ENCODE results near the gene CCSER1. TPM values are rescaled to one million over a fixed set of nuclear protein-coding genes. Genes with fewer than 3 reads are reported as not detected.

CCSER1 gene
- total RNA-seq, 1 donor from 2014 or later = not detected

DNA sequence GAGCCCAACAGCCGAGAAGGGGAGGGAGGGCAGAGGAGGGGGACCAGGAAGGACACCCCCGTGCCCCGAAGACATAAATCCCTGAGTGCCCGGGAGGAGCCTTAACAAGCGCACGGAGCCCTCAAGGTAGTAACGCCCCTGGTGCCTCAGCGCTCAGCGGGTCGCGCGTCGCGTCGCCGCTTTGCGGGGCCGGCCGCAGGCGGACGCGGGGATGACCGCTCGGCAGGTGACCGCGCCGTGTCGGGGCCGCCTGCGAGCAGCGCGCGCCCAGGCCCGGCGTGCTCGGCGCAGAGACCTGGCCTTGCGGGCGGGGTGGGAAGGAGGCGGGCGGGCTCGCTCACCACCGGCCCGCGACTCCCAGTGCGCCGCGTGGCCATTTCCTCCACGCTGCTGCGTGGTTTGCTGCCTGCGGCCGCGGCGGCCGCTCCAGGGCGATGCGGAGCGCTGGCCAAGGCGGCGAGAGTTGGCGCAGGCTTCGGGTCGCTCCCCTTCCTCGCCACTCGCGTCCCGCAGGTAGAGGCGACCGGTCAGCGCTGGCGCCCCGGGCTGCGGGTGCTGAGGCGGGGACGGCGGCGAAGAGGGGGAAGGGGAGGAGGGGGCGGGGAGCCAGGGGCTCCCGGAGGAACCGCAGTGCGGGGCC is 632 bp downstream of the CCSER1 start:
- no peak for DNase-seq (ENCODE audit: low read depth)

GRCh38 chr4:90128961-90129495 is 1.8 kb downstream of the CCSER1 start:
- no peak for DNase-seq (ENCODE audit: low read depth)

DNA sequence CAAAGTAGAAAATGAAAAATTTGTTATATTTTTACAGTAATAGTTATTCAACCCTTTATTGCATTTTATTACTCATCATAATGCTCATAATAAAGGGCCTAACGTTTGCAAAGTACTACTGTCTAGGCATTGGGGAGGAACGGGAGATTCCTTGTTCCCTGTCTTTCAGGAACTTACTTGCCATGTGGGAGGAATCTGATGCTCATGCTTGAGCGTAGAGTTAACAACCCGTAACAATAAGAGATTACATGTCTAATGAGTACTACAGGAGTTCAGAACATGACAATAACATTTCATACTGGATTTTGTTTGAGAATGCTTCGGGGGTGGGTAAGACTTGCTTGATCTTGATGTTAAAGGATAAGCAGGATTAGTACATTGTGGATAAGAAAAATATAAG is 2.9 kb downstream of the CCSER1 start:
- no peak for DNase-seq (ENCODE audit: low read depth)

DNA sequence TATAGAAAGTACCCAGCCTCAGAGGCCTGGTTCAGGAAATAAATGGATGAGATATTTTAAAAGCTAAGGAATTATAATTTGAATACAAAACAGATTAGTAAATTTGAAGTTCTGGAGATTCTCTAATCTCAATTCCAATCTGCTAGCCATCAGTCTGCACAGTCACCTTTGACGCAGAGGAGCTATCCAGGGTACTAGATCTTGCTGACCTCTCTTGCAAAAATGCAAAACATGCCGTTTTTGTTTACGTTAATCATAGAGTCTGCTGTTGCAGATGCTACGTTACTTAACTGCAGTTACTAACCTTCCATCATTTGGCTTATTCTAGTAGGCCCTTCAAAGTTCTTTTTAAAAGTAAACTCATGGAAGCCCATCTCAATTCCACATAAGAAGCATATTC is 10.4 kb downstream of the CCSER1 start:
- DNase-seq (ENCODE audit: low read depth) = no peak

DNA sequence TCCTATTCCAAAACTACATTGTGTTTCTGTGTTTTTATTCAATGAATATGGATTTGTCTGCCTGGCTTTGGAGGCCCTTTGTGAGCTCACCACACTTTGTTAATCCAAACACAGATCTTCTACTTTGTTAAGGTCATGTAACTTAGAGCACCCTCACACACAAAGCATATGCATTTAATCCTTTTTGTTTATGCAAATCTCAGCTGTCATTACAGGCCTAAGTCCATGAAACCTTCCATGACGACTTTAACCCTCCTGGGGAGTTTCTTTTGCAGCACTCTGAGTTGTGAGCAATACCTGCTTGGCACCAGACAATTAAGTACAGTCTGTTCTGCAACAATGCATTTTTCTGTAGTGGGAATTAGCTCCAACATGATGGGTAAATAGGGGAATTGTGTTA is 14.9 kb downstream of the CCSER1 start:
- DNase-seq (ENCODE audit: low read depth) = no peak

DNA sequence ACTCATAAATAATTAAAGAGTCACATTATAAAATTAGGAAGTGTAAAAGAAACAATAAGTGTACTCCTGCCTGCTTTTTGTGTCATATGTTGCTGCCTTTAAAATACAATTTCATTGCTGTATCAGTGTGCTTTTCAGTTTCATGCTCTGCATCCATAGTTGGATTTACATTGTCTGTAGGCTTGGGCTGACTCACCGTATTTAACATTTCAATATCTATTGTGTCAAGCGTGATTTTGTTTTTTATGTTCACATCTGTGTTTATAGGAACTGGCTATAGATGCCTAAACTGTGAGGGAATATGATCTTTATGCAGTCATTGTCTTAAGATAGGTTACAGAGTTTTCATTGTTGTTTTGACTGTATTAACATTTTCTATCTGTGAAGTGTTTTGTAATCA is 18.1 kb downstream of the CCSER1 start:
- no peak for DNase-seq (ENCODE audit: low read depth)

DNA sequence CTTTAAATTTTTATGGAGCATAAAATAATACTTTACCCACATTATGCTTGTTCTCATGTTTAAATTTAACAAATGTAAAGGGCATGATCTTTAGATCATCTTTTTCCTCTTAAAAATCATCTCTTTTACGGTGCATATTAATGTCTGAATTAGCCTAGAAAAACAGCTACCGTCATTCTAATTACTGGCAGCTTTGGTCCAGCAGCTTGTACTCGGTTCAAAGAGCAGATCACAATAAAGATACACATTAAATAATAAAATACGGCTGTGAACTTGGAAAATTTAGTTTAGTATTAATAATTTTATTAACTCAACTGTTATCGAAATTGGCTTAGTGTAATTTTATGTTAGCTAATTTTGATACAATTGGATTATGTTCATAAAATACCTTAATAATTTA is 19.1 kb downstream of the CCSER1 start:
- DNase-seq (ENCODE audit: low read depth) = no peak

DNA sequence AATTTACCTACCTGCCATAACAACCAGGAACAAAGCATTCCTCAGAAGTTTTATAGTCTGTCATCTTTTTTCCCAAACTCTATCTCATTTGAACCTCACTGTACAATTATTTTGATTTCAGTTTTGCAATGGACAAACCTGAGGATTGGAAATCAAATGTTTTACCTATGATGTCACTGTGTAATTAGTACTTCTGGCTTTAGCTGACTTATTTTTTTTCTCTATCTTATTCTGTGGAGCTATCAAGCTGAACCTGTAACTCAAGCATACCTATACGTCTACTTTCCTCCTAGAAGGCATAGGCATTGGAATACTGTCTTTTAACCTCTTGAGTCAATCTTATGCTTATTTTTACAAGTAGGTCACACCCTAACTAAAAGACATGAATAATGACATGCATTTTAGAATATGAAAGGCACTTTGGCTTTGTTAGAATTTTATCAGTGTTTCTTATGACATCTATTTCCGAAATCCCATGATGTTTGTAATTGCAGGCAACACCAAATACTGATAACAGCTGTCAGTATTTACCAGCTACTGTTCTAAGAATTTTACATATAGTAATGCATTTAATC is 21.5 kb downstream of the CCSER1 start:
- DNase-seq (ENCODE audit: low read depth) = no peak

- no peak for DNase-seq (ENCODE audit: low read depth)
Observed at GRCh38 chr4:90152024-90152423, 24.8 kb downstream of the CCSER1 start.

DNA sequence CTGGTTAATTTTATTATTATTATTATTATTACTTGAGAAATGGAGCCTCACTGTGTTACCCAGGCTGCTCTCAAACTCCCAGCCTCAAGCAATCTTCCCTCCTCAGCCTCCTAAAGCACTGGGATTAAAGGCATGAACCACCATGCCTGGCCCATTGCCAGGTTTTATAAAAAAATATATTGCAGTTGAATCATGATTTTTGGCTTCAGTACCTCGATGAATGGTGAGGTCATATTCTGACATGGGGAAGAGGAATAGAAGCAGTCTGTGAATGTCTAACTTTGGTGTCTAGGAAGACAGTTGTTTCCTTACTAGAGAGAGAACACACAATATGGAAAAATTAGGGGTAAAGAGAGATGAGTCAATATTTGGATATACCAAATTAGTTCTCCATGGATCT is 32.0 kb downstream of the CCSER1 start:
- no peak for DNase-seq (ENCODE audit: low read depth)

GRCh38 chr4:90160044-90160443 is 32.9 kb downstream of the CCSER1 start:
- no peak for DNase-seq (ENCODE audit: low read depth)

DNA sequence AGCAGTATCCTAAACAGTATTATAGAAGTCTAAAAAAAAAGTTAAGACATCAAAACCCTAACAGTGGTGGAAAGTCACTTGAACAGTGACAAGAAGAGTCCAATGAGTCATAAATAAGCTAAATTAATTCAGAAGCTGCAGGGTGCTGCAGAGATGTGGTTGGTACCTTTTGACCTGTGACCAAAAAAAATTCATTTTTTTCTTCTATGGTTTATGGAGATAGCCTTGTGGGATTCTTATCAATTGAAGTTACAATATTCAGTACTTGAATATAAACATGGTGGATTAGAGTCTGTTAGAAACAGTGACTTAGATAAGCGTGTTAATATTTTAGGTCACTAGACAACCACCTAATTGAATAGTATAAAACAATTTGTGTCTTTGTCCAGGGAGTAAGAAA is 35.4 kb downstream of the CCSER1 start:
- DNase-seq (ENCODE audit: low read depth) = no peak

- no peak for DNase-seq (ENCODE audit: low read depth)
Observed at GRCh38 chr4:90163872-90164271, 36.7 kb downstream of the CCSER1 start.

- no peak for DNase-seq (ENCODE audit: low read depth)
Observed at GRCh38 chr4:90165883-90166282, 38.7 kb downstream of the CCSER1 start.

- no peak for DNase-seq (ENCODE audit: low read depth)
Observed at GRCh38 chr4:90171491-90171890, 44.3 kb downstream of the CCSER1 start.

DNA sequence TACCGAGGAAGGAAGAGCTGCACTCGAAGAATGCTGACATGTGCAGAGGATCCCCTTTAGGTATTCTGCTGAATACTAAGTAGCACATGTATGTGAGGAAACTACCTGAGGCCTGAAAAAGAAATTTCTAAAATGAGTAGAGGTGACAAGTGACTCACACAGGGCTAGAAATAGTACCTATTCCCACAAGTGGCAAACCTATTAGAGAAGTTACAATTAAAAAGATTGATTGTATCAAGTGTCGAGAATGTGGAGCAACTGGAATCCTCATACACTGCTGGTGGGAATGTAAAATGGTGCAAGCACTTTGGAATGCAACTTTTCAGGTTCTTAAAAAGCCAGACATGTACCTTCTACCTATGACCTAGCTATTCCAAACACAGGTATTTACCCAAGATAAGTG is 47.4 kb downstream of the CCSER1 start:
- no peak for DNase-seq (ENCODE audit: low read depth)

GRCh38 chr4:90181644-90182043 is 54.5 kb downstream of the CCSER1 start:
- DNase-seq (ENCODE audit: low read depth) = no peak

GRCh38 chr4:90183254-90183653 is 56.1 kb downstream of the CCSER1 start:
- DNase-seq (ENCODE audit: low read depth) = no peak

DNA sequence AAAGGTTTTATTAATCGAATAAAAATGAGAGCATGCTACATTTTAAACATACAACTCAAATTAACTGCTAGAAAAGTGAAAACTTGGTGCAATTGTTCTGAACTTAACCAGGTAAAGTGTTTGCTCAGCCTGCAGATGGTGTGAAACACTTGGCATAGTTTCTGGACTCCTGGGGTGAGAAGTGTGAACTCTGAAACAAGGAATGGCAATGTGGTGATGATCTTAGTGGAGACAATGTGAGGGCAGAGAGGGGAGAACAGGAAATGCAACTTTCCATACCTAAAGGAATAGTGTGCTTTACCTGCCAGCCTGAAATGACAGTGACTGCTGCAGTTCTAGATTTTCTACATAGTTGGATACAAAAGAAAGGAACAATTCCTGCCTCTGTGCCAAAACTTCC is 57.4 kb downstream of the CCSER1 start:
- no peak for DNase-seq (ENCODE audit: low read depth)

- DNase-seq (ENCODE audit: low read depth) = no peak
Observed at GRCh38 chr4:90185416-90185815, 58.2 kb downstream of the CCSER1 start.

- no peak for DNase-seq (ENCODE audit: low read depth)
Observed at GRCh38 chr4:90186229-90186628, 59.0 kb downstream of the CCSER1 start.

DNA sequence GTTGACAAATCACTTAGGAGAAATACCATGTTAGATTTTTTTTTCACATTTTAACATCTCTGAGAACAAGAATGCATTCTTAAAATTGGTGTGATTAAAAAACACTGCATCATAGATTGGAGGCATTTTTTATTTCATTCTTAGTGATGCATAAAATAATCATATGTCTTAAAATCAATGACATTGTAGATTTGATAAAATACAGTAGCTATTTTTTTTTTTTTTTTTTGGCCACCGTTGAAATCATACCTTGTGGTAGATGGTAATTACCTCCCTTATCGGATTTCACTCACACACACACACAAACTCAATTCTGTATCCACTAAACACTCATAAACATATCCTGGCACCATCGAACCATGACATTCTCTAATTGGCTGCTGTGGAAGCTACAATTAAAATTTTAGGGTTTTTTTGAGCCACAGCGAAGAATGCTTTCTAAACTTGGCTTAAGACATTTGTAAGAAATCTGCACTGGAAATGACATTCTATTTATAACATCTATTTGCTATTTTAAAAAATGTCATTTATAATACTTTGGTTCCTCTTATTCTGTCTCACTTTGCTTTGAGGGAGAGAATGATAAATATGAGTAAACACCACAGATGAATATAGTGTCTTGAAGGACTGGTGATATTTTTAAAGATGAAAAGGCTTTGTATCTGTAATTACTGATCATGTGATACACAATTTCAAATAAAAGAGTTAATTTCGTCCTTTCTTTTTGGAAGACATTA is 60.1 kb downstream of the CCSER1 start:
- DNase-seq (ENCODE audit: low read depth) = no peak

GRCh38 chr4:90189178-90189577 is 62.0 kb downstream of the CCSER1 start:
- DNase-seq (ENCODE audit: low read depth) = no peak
